ENCODE data around the gene MYO3B.
"Not testable (repeated sequence)": the region's sequence is repeated elsewhere in the genome, so short reads cannot be mapped to it uniquely, and the experiment has no call there.

DNA sequence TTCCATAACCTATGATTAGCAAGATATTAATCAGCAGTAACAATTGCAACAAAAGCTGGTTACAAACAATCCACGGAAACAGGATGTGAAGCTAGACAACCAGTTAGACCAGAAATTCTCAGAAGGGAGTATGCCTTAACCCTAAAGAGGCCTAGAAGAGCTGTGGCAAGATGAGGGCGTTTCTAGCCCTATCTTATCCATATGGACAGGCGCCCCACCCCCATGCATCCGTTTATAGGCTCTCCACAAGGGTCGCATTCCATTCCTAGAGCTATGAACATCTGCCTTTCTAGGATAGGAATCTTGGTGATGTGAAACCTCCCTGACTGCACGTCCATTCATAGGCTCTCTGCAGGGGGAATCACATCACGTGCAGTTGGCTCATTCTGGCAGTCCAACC, 441.0 kb downstream of the MYO3B start:
- TF ChIP-seq POLR2AphosphoS5, EP300 (IDR thresholded peaks at IDR 0.05): not testable (repeated sequence)

Measured in sigmoid colon (tissue), 4 donors.